ENCODE results near the gene STYK1. TPM values are rescaled to one million over a fixed set of nuclear protein-coding genes. Genes with fewer than 3 reads are reported as not detected.

The STYK1 gene, protein sequence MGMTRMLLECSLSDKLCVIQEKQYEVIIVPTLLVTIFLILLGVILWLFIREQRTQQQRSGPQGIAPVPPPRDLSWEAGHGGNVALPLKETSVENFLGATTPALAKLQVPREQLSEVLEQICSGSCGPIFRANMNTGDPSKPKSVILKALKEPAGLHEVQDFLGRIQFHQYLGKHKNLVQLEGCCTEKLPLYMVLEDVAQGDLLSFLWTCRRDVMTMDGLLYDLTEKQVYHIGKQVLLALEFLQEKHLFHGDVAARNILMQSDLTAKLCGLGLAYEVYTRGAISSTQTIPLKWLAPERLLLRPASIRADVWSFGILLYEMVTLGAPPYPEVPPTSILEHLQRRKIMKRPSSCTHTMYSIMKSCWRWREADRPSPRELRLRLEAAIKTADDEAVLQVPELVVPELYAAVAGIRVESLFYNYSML
- total RNA-seq = under 1 TPM; 0.60 to 0.71 TPM

DNA sequence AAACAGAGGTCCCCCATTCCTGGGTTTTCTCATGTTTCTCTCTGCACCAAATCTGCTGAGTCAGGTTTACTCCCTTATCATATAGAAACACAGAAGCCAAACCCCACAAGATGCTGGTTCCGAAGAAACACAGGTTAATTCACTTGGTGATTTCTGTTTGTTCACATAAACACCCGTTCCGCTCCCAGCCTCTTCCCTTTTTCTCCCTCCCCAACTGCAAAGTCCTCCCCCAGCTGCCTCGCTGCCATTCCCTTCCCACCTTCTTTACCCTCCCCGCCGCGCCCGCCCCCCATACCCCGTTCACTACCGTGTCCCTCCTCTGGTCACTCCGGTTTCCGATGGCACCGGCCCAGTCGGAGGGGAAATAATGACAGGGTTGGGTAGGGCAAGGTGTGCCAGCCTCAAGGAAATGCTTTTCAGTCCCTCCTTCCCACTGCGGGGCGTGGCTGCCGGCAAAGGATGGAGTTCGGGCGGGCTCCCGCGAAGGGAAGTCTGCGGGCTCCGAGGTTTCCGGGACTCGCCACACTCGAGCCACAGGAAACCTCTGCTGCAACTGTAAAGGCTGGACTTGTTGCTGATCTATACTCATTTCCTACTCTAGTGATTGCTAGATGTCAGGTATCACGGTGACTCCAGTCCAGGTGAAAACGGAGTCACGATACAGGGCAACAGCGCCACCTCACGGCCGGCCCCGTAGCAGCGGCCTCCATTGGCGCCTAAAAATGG lies at the start of gene STYK1:
TSS of gene STYK1 (minus strand) at position 394 of the 726 bp plus-strand sequence. CDS start 39,434 bp downstream, outside the sequence.
- Mint-ChIP-seq H3K4me3 (peak within 1 kb of the TSS; percentile 70), H3K9me3 (no peaks in the 10 kb centered on the region), H3K27ac (peak within 1 kb of the TSS; percentile 33), H3K4me1 (peaks cover 64% of the 10 kb centered on the region), H3K27me3 (peaks cover 66% of the 10 kb centered on the region), H3K36me3 (ENCODE audit: low read depth) (peaks cover 3% of the 10 kb centered on the region)
- POLR2A ChIA-PET = no interaction called here
- DNase-seq = peak; percentile 82
- CTCF ChIA-PET = interaction anchor here (0.6 to 1.4 kb wide), 7 partner anchors 27 to 924 kb away, joined by 3 to 4 read pairs (median 3); partner anchors contain the start of gene YBX3

DNA sequence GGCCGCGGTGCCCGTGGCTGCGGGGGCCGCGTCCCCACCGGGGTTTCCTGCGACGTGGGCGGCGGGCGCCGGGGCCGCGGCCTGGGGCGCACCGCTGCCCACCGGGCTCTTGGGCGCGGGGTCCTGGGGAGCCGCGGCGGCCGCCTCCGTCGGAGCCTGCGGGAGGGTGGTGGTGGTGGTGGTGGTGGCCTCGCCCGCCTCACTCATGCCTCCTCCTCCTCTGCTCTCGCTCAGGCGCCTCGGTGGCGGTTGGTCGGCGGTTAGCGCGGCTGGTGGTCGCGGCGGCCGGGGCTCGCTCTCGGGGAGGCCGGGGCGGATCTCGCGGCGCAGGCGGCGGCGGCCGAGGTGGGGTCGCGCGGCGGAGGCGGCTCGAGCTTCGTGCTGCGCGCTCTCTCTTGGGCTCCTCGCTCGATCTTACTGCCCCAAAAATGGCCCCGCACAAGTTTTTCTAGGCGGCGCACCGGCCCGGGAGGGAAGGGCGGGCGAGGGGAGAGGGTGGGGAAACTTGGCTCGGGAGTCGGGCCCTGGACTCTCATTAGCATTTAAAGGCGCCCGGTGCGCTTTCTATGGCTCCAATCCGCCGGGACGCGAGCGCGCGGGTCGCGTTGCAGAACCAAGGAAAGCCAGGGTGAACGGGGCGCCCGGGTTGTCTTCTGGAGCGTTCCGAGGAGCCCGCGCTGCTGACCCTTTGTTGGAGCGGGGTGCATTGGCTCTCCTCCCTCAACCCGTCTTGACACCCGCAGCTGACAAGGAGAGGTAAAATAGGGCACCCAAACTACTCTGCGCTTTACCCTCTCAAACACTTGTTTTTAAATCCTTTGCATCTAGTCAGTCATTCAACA lies 49.3 kb upstream of the STYK1 start, which contains the start of gene YBX3:
TSS of gene YBX3 (minus strand) at position 419 of the 842 bp plus-strand sequence. CDS start at position 207, 212 bp downstream.
- ChIA-PET POLR2A (interaction anchor here (2.8 kb wide), 1 partner anchor 110 kb away, joined by 10 read pairs; the partner anchor contains the start of gene MAGOHB), CTCF (interaction anchor here (0.7 to 0.9 kb wide), 2 partner anchors 27 to 48 kb away, joined by 3 read pairs; no protein-coding TSS in a partner anchor)
- peak; percentile 46 for DNase-seq
- H3K36me3 Mint-ChIP-seq (ENCODE audit: low read depth) = no peaks in the 10 kb centered on the region
- H3K4me1 Mint-ChIP-seq = peaks cover 29% of the 10 kb centered on the region
- H3K27ac Mint-ChIP-seq = peak within 1 kb of the TSS; percentile 69
- H3K4me3 Mint-ChIP-seq = peak within 1 kb of the TSS; percentile 86
- H3K9me3 Mint-ChIP-seq = no peaks in the 10 kb centered on the region
- peaks cover 54% of the 10 kb centered on the region for H3K27me3 Mint-ChIP-seq

DNA sequence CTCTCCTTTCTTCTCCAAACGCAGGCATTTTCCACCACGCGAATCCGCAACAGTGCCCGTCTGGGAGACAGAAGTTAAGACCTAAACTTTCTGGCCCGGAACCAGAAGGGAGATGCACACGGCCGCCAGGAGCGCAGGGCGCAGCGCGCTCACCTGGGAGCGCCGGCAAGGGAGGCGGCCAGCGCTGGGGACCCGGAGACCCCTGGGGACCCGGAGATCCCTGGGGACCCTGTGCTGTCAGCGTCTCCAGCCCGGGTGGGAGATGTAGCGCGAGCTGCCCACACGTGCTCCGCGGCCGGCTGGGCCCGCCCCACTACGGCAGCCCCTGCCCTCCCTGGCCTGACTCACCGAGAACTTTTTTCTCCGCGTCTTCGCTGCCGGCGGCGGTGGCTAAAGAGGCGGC lies 48.7 kb upstream of the STYK1 start:
- Mint-ChIP-seq H3K9me3 (no peaks in the 10 kb centered on the region), H3K4me3 (peak overlapping the region; percentile 86), H3K4me1 (peaks cover 29% of the 10 kb centered on the region), H3K27ac (peak overlapping the region; percentile 69), H3K27me3 (peaks cover 50% of the 10 kb centered on the region), H3K36me3 (ENCODE audit: low read depth) (no peaks in the 10 kb centered on the region)
- POLR2A ChIA-PET = interaction anchor here (0.6 to 2.8 kb wide), 2 partner anchors 83 to 109 kb away, joined by 3 to 10 read pairs; partner anchors contain the start of gene MAGOHB
- peak; percentile 42 for DNase-seq
- CTCF ChIA-PET = no interaction called here

DNA sequence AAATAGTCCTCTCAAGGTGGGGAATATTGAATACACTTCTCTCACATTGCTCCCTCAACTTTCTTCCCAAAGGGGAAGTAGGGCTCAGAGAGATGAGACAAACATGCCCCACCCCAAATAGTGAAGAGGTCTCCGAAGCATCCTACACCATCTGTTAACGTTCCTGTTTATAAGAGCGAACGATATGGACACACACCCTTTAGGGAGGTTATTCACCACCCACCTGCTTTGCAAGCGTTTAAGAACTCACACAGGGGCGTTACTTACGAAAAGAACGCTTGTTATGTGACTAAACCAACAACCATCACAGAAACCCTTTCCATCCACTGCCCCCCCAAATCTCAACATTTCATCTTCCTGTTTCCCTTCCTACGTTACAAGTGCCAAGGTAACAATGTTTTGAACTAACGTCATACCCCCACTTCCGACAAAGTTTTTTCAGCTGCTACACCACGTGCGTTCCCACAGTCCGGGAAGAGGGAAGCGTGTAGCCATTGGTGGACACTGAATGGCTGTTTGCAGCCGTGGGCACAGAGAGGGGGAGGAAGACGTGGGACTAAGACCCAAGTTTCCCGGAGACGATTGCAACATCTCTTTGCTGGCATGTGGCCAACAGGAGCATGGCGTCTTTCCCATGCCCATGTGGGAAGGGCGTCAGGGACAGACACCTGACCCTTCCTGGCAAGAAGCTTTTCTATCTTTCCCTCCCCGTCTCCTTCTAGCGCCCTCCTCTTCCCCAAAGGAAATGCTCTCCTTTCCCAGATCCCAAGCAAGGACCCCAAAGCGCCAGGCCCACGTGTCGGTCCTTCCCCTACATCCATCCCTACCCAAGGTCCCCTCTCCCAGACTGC lies 48.0 kb upstream of the STYK1 start:
- POLR2A ChIA-PET = interaction anchor here (0.6 to 2.8 kb wide), 2 partner anchors 84 to 108 kb away, joined by 3 to 10 read pairs; partner anchors contain the start of gene MAGOHB
- H3K4me1 Mint-ChIP-seq = peaks cover 29% of the 10 kb centered on the region

DNA sequence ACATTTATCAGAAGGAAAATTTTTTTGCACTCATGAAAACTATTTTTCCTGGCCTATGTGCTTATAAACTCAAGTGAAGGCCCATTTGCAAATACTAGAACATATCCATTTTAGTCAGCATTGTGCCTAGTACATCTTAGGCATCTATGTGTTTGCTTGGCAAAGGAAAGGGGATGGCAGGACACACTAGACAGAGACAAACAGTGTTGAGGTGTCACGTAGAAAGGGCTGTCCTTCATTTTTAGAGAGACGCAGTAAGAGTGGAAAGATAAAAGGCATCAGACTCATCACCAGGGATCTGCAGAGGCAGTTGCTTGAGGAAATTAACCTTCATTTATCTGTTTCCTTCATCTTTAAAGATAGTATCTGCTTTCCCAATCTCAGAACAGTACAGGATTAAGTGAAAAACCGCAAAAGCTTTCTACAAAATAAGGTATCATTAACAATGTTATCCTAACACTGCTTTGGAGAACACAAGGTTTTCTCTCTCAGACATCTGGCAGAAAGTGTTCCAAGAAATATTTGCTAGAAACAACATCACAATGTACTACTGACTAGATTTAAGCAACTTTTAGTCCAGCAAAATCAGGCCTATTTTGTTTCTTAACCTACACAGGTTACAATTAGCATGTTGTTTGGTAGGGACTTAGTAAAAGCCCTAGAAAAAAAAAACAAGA lies 47.3 kb upstream of the STYK1 start:
- no peak for DNase-seq
- Mint-ChIP-seq H3K27me3 (peaks cover 39% of the 10 kb centered on the region), H3K4me1 (peaks cover 29% of the 10 kb centered on the region), H3K27ac (no peak overlapping the region), H3K4me3 (peak overlapping the region; percentile 86), H3K36me3 (ENCODE audit: low read depth) (no peaks in the 10 kb centered on the region), H3K9me3 (no peaks in the 10 kb centered on the region)
- CTCF ChIA-PET = no interaction called here
- POLR2A ChIA-PET = interaction anchor here (2.8 kb wide), 1 partner anchor 108 kb away, joined by 10 read pairs; the partner anchor contains the start of gene MAGOHB

More for the DNA sequence above, 48.0 kb upstream of the STYK1 start:
- peaks cover 44% of the 10 kb centered on the region for H3K27me3 Mint-ChIP-seq
- DNase-seq = peak; percentile 46
- H3K27ac Mint-ChIP-seq = peak overlapping the region; percentile 69
- CTCF ChIA-PET = no interaction called here
- no peaks in the 10 kb centered on the region for H3K9me3 Mint-ChIP-seq
- no peaks in the 10 kb centered on the region for H3K36me3 Mint-ChIP-seq (ENCODE audit: low read depth)
- peak overlapping the region; percentile 86 for H3K4me3 Mint-ChIP-seq

DNA sequence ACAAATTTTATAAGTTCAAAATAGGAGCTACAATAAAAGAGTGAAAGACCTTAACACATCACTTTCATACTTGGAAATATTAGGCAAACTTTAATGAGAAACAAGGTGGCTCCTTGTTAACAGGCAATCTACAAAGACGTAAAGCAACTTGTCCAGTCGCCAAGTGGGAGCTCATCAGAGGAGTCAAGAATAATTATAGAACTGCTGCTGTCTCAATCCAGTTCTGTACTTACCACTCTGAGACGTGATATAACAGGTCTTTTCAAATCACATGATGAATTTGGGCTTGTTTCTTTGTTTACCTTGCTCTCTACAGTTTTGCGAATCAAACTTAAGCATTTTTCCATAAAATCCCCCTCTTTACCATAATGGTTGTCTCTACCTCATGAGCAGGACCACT lies 45.6 kb upstream of the STYK1 start:
- no peaks in the 10 kb centered on the region for H3K9me3 Mint-ChIP-seq
- ChIA-PET CTCF (interaction anchor here (1.1 to 1.9 kb wide), 2 partner anchors 10 to 31 kb away, joined by 3 to 5 read pairs; no protein-coding TSS in a partner anchor), POLR2A (interaction anchor here (1.1 to 1.8 kb wide), 2 partner anchors 18 to 452 kb away, joined by 3 to 6 read pairs; partner anchors contain the start of gene SMIM10L1)
- H3K27me3 Mint-ChIP-seq = peaks cover 31% of the 10 kb centered on the region
- H3K4me1 Mint-ChIP-seq = peaks cover 37% of the 10 kb centered on the region
- H3K27ac Mint-ChIP-seq = no peak overlapping the region
- H3K4me3 Mint-ChIP-seq = no peak overlapping the region
- H3K36me3 Mint-ChIP-seq (ENCODE audit: low read depth) = peaks cover 7% of the 10 kb centered on the region
- DNase-seq = no peak

DNA sequence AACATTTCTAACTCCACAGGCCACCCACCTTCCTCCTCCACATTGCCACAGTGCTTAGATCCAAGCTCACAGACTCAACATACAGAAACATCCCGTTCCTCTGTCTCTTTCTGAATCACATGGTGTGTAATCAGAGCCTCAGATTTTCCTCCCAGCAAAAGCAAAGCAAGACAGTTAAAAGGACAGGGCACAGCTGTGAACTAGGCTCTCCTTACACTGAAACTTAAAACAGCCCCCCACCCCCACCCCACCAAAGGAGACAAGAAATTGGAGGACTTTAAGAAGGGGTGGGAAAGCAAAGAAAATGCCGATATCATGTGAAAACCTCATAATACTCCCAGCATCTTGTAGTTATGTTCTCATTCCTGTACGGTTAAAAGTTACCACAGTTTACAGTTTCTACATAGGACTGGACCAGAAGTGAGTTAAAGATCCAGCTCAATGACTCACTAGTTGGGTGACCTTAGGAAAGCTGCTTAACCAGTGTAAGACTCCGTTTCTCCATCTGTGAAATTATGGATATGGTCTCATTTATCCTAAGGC lies 44.5 kb upstream of the STYK1 start:
- H3K36me3 Mint-ChIP-seq (ENCODE audit: low read depth) = peaks cover 7% of the 10 kb centered on the region
- no peak for DNase-seq
- no peak overlapping the region for H3K27ac Mint-ChIP-seq
- CTCF ChIA-PET = interaction anchor here (1.1 to 1.9 kb wide), 3 partner anchors 9 to 32 kb away, joined by 3 to 5 read pairs (median 4); no protein-coding TSS in a partner anchor
- H3K4me1 Mint-ChIP-seq = peaks cover 28% of the 10 kb centered on the region
- no peaks in the 10 kb centered on the region for H3K9me3 Mint-ChIP-seq
- POLR2A ChIA-PET = interaction anchor here (0.8 to 1.8 kb wide), 2 partner anchors 453 to 505 kb away, joined by 3 to 6 read pairs; partner anchors contain the start of gene SMIM10L1
- H3K4me3 Mint-ChIP-seq = no peak overlapping the region
- peaks cover 23% of the 10 kb centered on the region for H3K27me3 Mint-ChIP-seq

DNA sequence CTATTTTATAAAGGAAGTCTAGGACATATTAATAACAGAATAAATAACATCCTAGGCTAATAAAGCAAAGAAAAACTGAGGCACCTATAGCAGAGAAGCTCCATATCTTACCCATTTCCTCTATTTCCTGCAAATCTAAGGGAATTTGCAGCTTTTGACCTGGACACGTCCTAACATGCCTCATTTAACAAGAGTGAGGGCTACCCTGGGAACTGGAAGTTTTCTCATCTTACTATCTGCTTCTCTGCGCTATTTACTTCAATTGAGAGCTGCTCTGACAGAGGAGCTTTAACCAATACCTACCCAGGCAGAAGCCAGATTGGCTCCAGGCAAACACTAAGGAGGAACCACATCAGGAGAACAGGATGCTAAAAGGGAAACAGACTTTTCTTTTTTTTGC lies 43.6 kb upstream of the STYK1 start:
- Mint-ChIP-seq H3K9me3 (no peaks in the 10 kb centered on the region), H3K27ac (no peak overlapping the region)
- POLR2A ChIA-PET = interaction anchor here (1.1 kb wide), 1 partner anchor 45 kb away, joined by 3 read pairs; no protein-coding TSS in a partner anchor

DNA sequence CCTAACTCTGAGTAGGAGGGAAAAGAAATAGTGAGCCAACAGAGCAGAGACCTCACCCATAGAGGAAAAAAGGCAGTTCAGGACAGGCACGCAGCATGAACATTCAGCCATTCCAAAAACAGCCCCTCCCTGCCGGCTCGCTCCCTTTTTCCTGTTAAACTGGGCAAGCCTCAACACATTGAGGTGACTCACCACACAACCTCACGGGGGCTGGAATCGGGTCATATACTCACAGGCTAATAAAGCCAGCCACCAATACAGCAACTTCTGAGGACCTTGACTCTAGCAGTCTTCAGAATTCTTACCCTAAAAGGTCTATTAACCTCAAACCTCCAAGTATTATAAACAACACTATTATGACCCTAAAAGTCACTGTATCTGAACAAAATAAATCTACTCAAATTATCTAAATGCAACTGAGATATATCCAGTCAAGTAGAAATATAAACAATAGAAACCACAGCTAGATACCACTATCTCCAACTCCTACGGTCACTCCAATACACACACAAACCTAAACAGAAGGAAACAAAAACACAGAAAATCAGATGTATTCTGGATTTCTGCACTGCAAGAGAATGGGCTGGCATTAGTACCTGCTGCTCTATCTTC lies 43.0 kb upstream of the STYK1 start:
- H3K27ac Mint-ChIP-seq = no peak overlapping the region
- no peak overlapping the region for H3K4me3 Mint-ChIP-seq
- no peak for DNase-seq
- H3K9me3 Mint-ChIP-seq = no peaks in the 10 kb centered on the region
- peaks cover 21% of the 10 kb centered on the region for H3K4me1 Mint-ChIP-seq
- POLR2A ChIA-PET = interaction anchor here (1.1 kb wide), 1 partner anchor 45 kb away, joined by 3 read pairs; no protein-coding TSS in a partner anchor
- peaks cover 16% of the 10 kb centered on the region for H3K36me3 Mint-ChIP-seq (ENCODE audit: low read depth)
- CTCF ChIA-PET = no interaction called here
- peaks cover 16% of the 10 kb centered on the region for H3K27me3 Mint-ChIP-seq

More for the DNA sequence above, 43.6 kb upstream of the STYK1 start:
- Mint-ChIP-seq H3K27me3 (peaks cover 21% of the 10 kb centered on the region), H3K4me3 (no peak overlapping the region), H3K36me3 (ENCODE audit: low read depth) (peaks cover 11% of the 10 kb centered on the region), H3K4me1 (peaks cover 27% of the 10 kb centered on the region)
- CTCF ChIA-PET = no interaction called here
- no peak for DNase-seq

DNA sequence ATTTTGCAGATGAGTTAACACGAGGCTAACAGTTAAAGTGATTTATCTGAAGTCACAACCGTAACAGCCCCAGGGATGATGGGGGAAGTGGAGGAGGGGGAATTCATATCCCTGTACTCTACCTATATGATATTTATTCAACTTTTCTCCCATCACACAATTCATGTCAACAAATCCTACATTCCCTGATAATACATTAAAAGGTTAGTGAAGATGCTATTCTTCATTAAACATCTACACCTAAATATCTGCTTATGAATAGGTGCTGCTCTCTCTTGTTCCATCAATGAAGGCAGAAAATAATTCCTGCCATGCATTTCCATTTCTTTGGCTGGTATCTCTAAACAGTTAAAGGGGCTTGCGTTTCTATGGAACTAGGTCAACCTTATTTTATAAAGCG lies 42.4 kb upstream of the STYK1 start:
- peaks cover 17% of the 10 kb centered on the region for H3K36me3 Mint-ChIP-seq (ENCODE audit: low read depth)
- peaks cover 14% of the 10 kb centered on the region for H3K27me3 Mint-ChIP-seq
- no peak for DNase-seq
- no peak overlapping the region for H3K4me3 Mint-ChIP-seq
- H3K4me1 Mint-ChIP-seq = peaks cover 17% of the 10 kb centered on the region
- H3K9me3 Mint-ChIP-seq = no peaks in the 10 kb centered on the region
- POLR2A ChIA-PET = no interaction called here
- CTCF ChIA-PET = no interaction called here
- no peak overlapping the region for H3K27ac Mint-ChIP-seq
